ENCODE data around the gene METTL4. TPM values are rescaled to one million over a fixed set of nuclear protein-coding genes. Genes with fewer than 3 reads are reported as not detected.

METTL4 gene
- polyA plus RNA-seq, 2 donors: 3.8 to 5.1 TPM

- Histone ChIP-seq H3K4me1 (ENCODE audit: control insufficient read depth in 2 of 2, insufficient read depth in 2 of 2, low read length in 1 of 2) (peaks cover 0 to 3% of the 10 kb centered on the region in 2 donors), H3K36me3 (ENCODE audit: control insufficient read depth in 2 of 2, insufficient read depth in 2 of 2, low read length in 1 of 2) (no peaks in the 10 kb centered on the region), H3K27me3 (ENCODE audit: control insufficient read depth in 1 of 2, insufficient read depth in 2 of 2, low read length in 2 of 2) (no peaks in the 10 kb centered on the region), H3K4me3 (ENCODE audit: low read depth in 1 of 2, low read length in 2 of 2) (no peak overlapping the region), H3K27ac (ENCODE audit: low read depth in 2 of 2, low read length in 1 of 2) (no peak overlapping the region), H3K9me3 (ENCODE audit: control insufficient read depth in 2 of 2, insufficient read depth in 1 of 2, low read depth in 1 of 2, low read length in 1 of 2) (no peaks in the 10 kb centered on the region)
- whole genome bisulfite sequencing, 2 donors: 87% methylated on average over 2 of the region's 2 CpGs
These were observed 59.2 kb downstream of the METTL4 start for GRCh38 chr18:2512059-2512458.

- Histone ChIP-seq H3K36me3 (ENCODE audit: control insufficient read depth in 2 of 2, insufficient read depth in 2 of 2, low read length in 1 of 2) (no peaks in the 10 kb centered on the region), H3K4me3 (ENCODE audit: low read depth in 1 of 2, low read length in 2 of 2) (no peak overlapping the region), H3K4me1 (ENCODE audit: control insufficient read depth in 2 of 2, insufficient read depth in 2 of 2, low read length in 1 of 2) (peaks cover 0 to 3% of the 10 kb centered on the region in 2 donors), H3K27me3 (ENCODE audit: control insufficient read depth in 1 of 2, insufficient read depth in 2 of 2, low read length in 2 of 2) (no peaks in the 10 kb centered on the region), H3K9me3 (ENCODE audit: control insufficient read depth in 2 of 2, insufficient read depth in 1 of 2, low read depth in 1 of 2, low read length in 1 of 2) (no peaks in the 10 kb centered on the region), H3K27ac (ENCODE audit: low read depth in 2 of 2, low read length in 1 of 2) (no peak overlapping the region)
- WGBS, 2 donors: 83 to 94% methylated on average over 3 of the region's 3 CpGs
These were observed 59.9 kb downstream of the METTL4 start for GRCh38 chr18:2511451-2511850.

GRCh38 chr18:2510416-2510815 is 60.9 kb downstream of the METTL4 start:
- 88 to 91% methylated on average over 6 of the region's 6 CpGs for WGBS, 2 donors
- Histone ChIP-seq H3K27ac (ENCODE audit: low read depth in 2 of 2, low read length in 1 of 2) (no peak overlapping the region), H3K4me3 (ENCODE audit: low read depth in 1 of 2, low read length in 2 of 2) (no peak overlapping the region), H3K9me3 (ENCODE audit: control insufficient read depth in 2 of 2, insufficient read depth in 1 of 2, low read depth in 1 of 2, low read length in 1 of 2) (no peaks in the 10 kb centered on the region), H3K36me3 (ENCODE audit: control insufficient read depth in 2 of 2, insufficient read depth in 2 of 2, low read length in 1 of 2) (no peaks in the 10 kb centered on the region), H3K4me1 (ENCODE audit: control insufficient read depth in 2 of 2, insufficient read depth in 2 of 2, low read length in 1 of 2) (no peaks in the 10 kb centered on the region), H3K27me3 (ENCODE audit: control insufficient read depth in 1 of 2, insufficient read depth in 2 of 2, low read length in 2 of 2) (no peaks in the 10 kb centered on the region)

GRCh38 chr18:2508678-2509077 is 62.6 kb downstream of the METTL4 start:
- Histone ChIP-seq H3K27ac (ENCODE audit: low read depth in 2 of 2, low read length in 1 of 2) (no peak overlapping the region), H3K27me3 (ENCODE audit: control insufficient read depth in 1 of 2, insufficient read depth in 2 of 2, low read length in 2 of 2) (no peaks in the 10 kb centered on the region), H3K4me3 (ENCODE audit: low read depth in 1 of 2, low read length in 2 of 2) (no peak overlapping the region), H3K4me1 (ENCODE audit: control insufficient read depth in 2 of 2, insufficient read depth in 2 of 2, low read length in 1 of 2) (no peaks in the 10 kb centered on the region), H3K9me3 (ENCODE audit: control insufficient read depth in 2 of 2, insufficient read depth in 1 of 2, low read depth in 1 of 2, low read length in 1 of 2) (no peaks in the 10 kb centered on the region), H3K36me3 (ENCODE audit: control insufficient read depth in 2 of 2, insufficient read depth in 2 of 2, low read length in 1 of 2) (no peaks in the 10 kb centered on the region)
- WGBS, 2 donors: 66 to 69% methylated on average over 3 of the region's 3 CpGs

GRCh38 chr18:2508155-2508554 is 63.1 kb downstream of the METTL4 start:
- Histone ChIP-seq H3K9me3 (ENCODE audit: control insufficient read depth in 2 of 2, insufficient read depth in 1 of 2, low read depth in 1 of 2, low read length in 1 of 2) (no peaks in the 10 kb centered on the region), H3K4me3 (ENCODE audit: low read depth in 1 of 2, low read length in 2 of 2) (no peak overlapping the region), H3K27me3 (ENCODE audit: control insufficient read depth in 1 of 2, insufficient read depth in 2 of 2, low read length in 2 of 2) (no peaks in the 10 kb centered on the region), H3K36me3 (ENCODE audit: control insufficient read depth in 2 of 2, insufficient read depth in 2 of 2, low read length in 1 of 2) (no peaks in the 10 kb centered on the region), H3K27ac (ENCODE audit: low read depth in 2 of 2, low read length in 1 of 2) (no peak overlapping the region), H3K4me1 (ENCODE audit: control insufficient read depth in 2 of 2, insufficient read depth in 2 of 2, low read length in 1 of 2) (no peaks in the 10 kb centered on the region)
- WGBS, 2 donors: 85 to 87% methylated on average over 2 of the region's 2 CpGs

GRCh38 chr18:2504642-2505041 is 66.7 kb downstream of the METTL4 start:
- H3K27ac ChIP-seq (ENCODE audit: low read depth in 2 of 2, low read length in 1 of 2): no peak overlapping the region
- H3K27me3 ChIP-seq (ENCODE audit: control insufficient read depth in 1 of 2, insufficient read depth in 2 of 2, low read length in 2 of 2): no peaks in the 10 kb centered on the region
- WGBS, 2 donors: 77 to 84% methylated on average over 1 of the region's 1 CpG
- H3K4me1 ChIP-seq (ENCODE audit: control insufficient read depth in 2 of 2, insufficient read depth in 2 of 2, low read length in 1 of 2): no peaks in the 10 kb centered on the region
- H3K9me3 ChIP-seq (ENCODE audit: control insufficient read depth in 2 of 2, insufficient read depth in 1 of 2, low read depth in 1 of 2, low read length in 1 of 2): no peaks in the 10 kb centered on the region
- H3K36me3 ChIP-seq (ENCODE audit: control insufficient read depth in 2 of 2, insufficient read depth in 2 of 2, low read length in 1 of 2): no peaks in the 10 kb centered on the region
- H3K4me3 ChIP-seq (ENCODE audit: low read depth in 1 of 2, low read length in 2 of 2): no peak overlapping the region

GRCh38 chr18:2502880-2503279 is 68.4 kb downstream of the METTL4 start:
- Histone ChIP-seq H3K36me3 (ENCODE audit: control insufficient read depth in 2 of 2, insufficient read depth in 2 of 2, low read length in 1 of 2) (no peaks in the 10 kb centered on the region), H3K27ac (ENCODE audit: low read depth in 2 of 2, low read length in 1 of 2) (no peak overlapping the region), H3K9me3 (ENCODE audit: control insufficient read depth in 2 of 2, insufficient read depth in 1 of 2, low read depth in 1 of 2, low read length in 1 of 2) (no peaks in the 10 kb centered on the region), H3K27me3 (ENCODE audit: control insufficient read depth in 1 of 2, insufficient read depth in 2 of 2, low read length in 2 of 2) (no peaks in the 10 kb centered on the region), H3K4me1 (ENCODE audit: control insufficient read depth in 2 of 2, insufficient read depth in 2 of 2, low read length in 1 of 2) (no peaks in the 10 kb centered on the region), H3K4me3 (ENCODE audit: low read depth in 1 of 2, low read length in 2 of 2) (no peak overlapping the region)
- WGBS, 2 donors: 79 to 88% methylated on average over 1 of the region's 1 CpG

- WGBS, 2 donors: 66 to 71% methylated on average over 3 of the region's 3 CpGs
- Histone ChIP-seq H3K4me3 (ENCODE audit: low read depth in 1 of 2, low read length in 2 of 2) (no peak overlapping the region), H3K4me1 (ENCODE audit: control insufficient read depth in 2 of 2, insufficient read depth in 2 of 2, low read length in 1 of 2) (no peaks in the 10 kb centered on the region)
These were observed 68.9 kb downstream of the METTL4 start for GRCh38 chr18:2502394-2502793.

GRCh38 chr18:2497797-2498196 is 73.5 kb downstream of the METTL4 start:
- H3K27ac ChIP-seq (ENCODE audit: low read depth in 2 of 2, low read length in 1 of 2): no peak overlapping the region
- H3K9me3 ChIP-seq (ENCODE audit: control insufficient read depth in 2 of 2, insufficient read depth in 1 of 2, low read depth in 1 of 2, low read length in 1 of 2): no peaks in the 10 kb centered on the region
- H3K4me1 ChIP-seq (ENCODE audit: control insufficient read depth in 2 of 2, insufficient read depth in 2 of 2, low read length in 1 of 2): no peaks in the 10 kb centered on the region
- no peak overlapping the region for H3K4me3 ChIP-seq (ENCODE audit: low read depth in 1 of 2, low read length in 2 of 2)
- H3K27me3 ChIP-seq (ENCODE audit: control insufficient read depth in 1 of 2, insufficient read depth in 2 of 2, low read length in 2 of 2): no peaks in the 10 kb centered on the region
- 73 to 80% methylated on average over 3 of the region's 3 CpGs for WGBS, 2 donors
- no peaks in the 10 kb centered on the region for H3K36me3 ChIP-seq (ENCODE audit: control insufficient read depth in 2 of 2, insufficient read depth in 2 of 2, low read length in 1 of 2)

More at GRCh38 chr18:2502394-2502793, 68.9 kb downstream of the METTL4 start:
- H3K27ac ChIP-seq (ENCODE audit: low read depth in 2 of 2, low read length in 1 of 2): no peak overlapping the region
- no peaks in the 10 kb centered on the region for H3K36me3 ChIP-seq (ENCODE audit: control insufficient read depth in 2 of 2, insufficient read depth in 2 of 2, low read length in 1 of 2)
- no peaks in the 10 kb centered on the region for H3K9me3 ChIP-seq (ENCODE audit: control insufficient read depth in 2 of 2, insufficient read depth in 1 of 2, low read depth in 1 of 2, low read length in 1 of 2)
- no peaks in the 10 kb centered on the region for H3K27me3 ChIP-seq (ENCODE audit: control insufficient read depth in 1 of 2, insufficient read depth in 2 of 2, low read length in 2 of 2)

- Histone ChIP-seq H3K27ac (ENCODE audit: low read depth in 2 of 2, low read length in 1 of 2) (no peak overlapping the region), H3K27me3 (ENCODE audit: control insufficient read depth in 1 of 2, insufficient read depth in 2 of 2, low read length in 2 of 2) (no peaks in the 10 kb centered on the region), H3K9me3 (ENCODE audit: control insufficient read depth in 2 of 2, insufficient read depth in 1 of 2, low read depth in 1 of 2, low read length in 1 of 2) (no peaks in the 10 kb centered on the region), H3K4me1 (ENCODE audit: control insufficient read depth in 2 of 2, insufficient read depth in 2 of 2, low read length in 1 of 2) (no peaks in the 10 kb centered on the region), H3K4me3 (ENCODE audit: low read depth in 1 of 2, low read length in 2 of 2) (no peak overlapping the region), H3K36me3 (ENCODE audit: control insufficient read depth in 2 of 2, insufficient read depth in 2 of 2, low read length in 1 of 2) (no peaks in the 10 kb centered on the region)
- 93 to 94% methylated on average over 1 of the region's 1 CpG for WGBS, 2 donors
These were observed 75.9 kb downstream of the METTL4 start for GRCh38 chr18:2495381-2495780.

All from esophagus (tissue), 2 donors.